AG09319 (cell line): ENCODE measurements around the gene NAA10.

Experiments
- DNase-seq: peaks from one replicate; pipeline ENCODE4 v3.0.0-alpha.2; 2010; ENCODE audit warnings: low read depth; ENCODE audit errors: extremely low read depth
- CTCF ChIP-seq: IDR thresholded peaks from 2 replicates; pipeline ENCODE4 v1.5.1; 2011; ENCODE audit warnings: low read depth, mild to moderate bottlenecking, inconsistent platforms, low read length, moderate library complexity

Gene NAA10

GRCh38 chrX:153910446-153910845 lies 24.4 kb downstream of the NAA10 start:
- no peak for DNase-seq
- no peak for TF ChIP-seq CTCF

GRCh38 chrX:153909980-153910360 lies 24.9 kb downstream of the NAA10 start:
- no peak for DNase-seq
- no peak for TF ChIP-seq CTCF

GRCh38 chrX:153909024-153909979 lies 25.5 kb downstream of the NAA10 start:
- no peak for TF ChIP-seq CTCF
- no peak for DNase-seq

- TF ChIP-seq CTCF = no peak
Observed at GRCh38 chrX:153908219-153908860, 26.5 kb downstream of the NAA10 start.

GRCh38 chrX:153907456-153907855 lies 27.4 kb downstream of the NAA10 start:
- no peak for TF ChIP-seq CTCF

More at GRCh38 chrX:153908219-153908860, 26.5 kb downstream of the NAA10 start:
- DNase-seq = no peak

GRCh38 chrX:153906126-153906917 lies 28.5 kb downstream of the NAA10 start:
- DNase-seq = no peak
- TF ChIP-seq CTCF = no peak

More at GRCh38 chrX:153907456-153907855, 27.4 kb downstream of the NAA10 start:
- DNase-seq = no peak
